H1 (cell line): ENCODE results near the gene KLHL33.

ENCODE experiments used
- EZH2 ChIP-seq: fragments of 200-600 bp; sonication (generic); IDR thresholded peaks from 2 replicates; pipeline ENCODE4 v1.7.1; 2012; ENCODE audit warnings: low read depth, mild to moderate bottlenecking, moderate library complexity, low read length, inconsistent platforms; ENCODE audit not compliant: severe bottlenecking
- JUND ChIP-seq: IDR thresholded peaks from 2 replicates; pipeline ENCODE4 v1.6.1; 2011; ENCODE audit warnings: mild to moderate bottlenecking, improper control_type of control experiment, low read length
- NRF1 ChIP-seq: IDR thresholded peaks from 2 replicates; pipeline ENCODE4 v1.6.1; 2011; ENCODE audit warnings: mild to moderate bottlenecking, low read depth, low read length, improper control_type of control experiment
- POLR2A ChIP-seq, 2 experiments: IDR thresholded peaks; 1 replicate in 1 of 2; 2 replicates in 1 of 2; pipeline ENCODE4 v1.6.1; 2011; ENCODE audit warnings: low read depth in 2 of 2, low read length in 2 of 2, mild to moderate bottlenecking in 2 of 2; ENCODE audit errors: control extremely low read depth in 1 of 2
- POLR2AphosphoS5 ChIP-seq: IDR thresholded peaks from 2 replicates; pipeline ENCODE4 v1.6.1; 2011; ENCODE audit warnings: low read depth, low read length
- RFX5 ChIP-seq: IDR thresholded peaks from 2 replicates; pipeline ENCODE4 v1.6.1; 2011; ENCODE audit warnings: low read depth, low read length, improper control_type of control experiment, borderline replicate concordance
- SRF ChIP-seq: IDR thresholded peaks from 2 replicates; pipeline ENCODE4 v1.6.1; 2011; ENCODE audit warnings: mild to moderate bottlenecking, low read depth, low read length, moderate library complexity
- ZNF274 ChIP-seq: IDR thresholded peaks from 2 replicates; pipeline ENCODE4 v1.7.0; 2012; ENCODE audit warnings: low read length, borderline replicate concordance; ENCODE audit errors: extremely low read depth
- TF ChIP-seq, protein P1 (sequence below): IDR thresholded peaks from 2 replicates; pipeline ENCODE4 v1.6.1; 2011; ENCODE audit warnings: low read length, improper control_type of control experiment
- TF ChIP-seq, protein P2 (sequence below), 3 experiments: IDR thresholded peaks; 1 replicate in 2 of 3; 2 replicates in 1 of 3; pipeline versions ENCODE4 v1.5.1 to v1.6.1; 2011; ENCODE audit warnings: low read length in 3 of 3, mild to moderate bottlenecking in 3 of 3, inconsistent platforms in 2 of 3, low read depth in 1 of 3, moderate library complexity in 1 of 3; ENCODE audit not compliant: insufficient read depth in 1 of 3; ENCODE audit errors: control extremely low read depth in 1 of 3
- TF ChIP-seq, protein P3 (sequence below): IDR thresholded peaks from 2 replicates; pipeline ENCODE4 v1.6.1; 2012; ENCODE audit warnings: inconsistent platforms
- TF ChIP-seq, protein P4 (sequence below): IDR thresholded peaks from 2 replicates; pipeline ENCODE4 v1.6.1; 2011; ENCODE audit warnings: low read depth, mild to moderate bottlenecking, low read length; ENCODE audit not compliant: insufficient read depth

DNA sequence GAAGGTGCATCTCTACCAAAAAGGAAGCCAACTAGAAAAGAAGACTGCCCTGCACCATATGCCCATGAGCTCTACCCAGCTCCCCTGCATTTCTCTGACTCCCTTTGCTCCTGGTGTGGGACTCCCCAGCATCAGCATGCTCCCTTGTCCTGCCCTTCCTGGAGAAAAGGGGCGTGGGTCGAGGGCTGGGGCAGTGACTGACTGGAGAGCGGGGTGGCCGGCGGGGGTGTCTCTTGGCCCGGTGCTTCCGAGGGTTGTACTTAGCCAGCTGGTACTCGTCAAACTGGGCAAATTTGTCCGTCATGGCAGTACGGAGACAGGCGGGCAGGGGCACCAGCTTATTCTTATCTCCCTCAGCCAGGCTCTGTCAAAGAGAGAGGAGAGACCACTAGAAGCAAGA lies 32.4 kb downstream of the KLHL33 start:
- TF ChIP-seq POLR2AphosphoS5 (no peak), RFX5 (no peak), NRF1 (no peak), SRF (no peak), POLR2A (IDR thresholded peaks at IDR 0.05; ENCODE audit: control extremely low read depth in 1 of 2, low read depth in 2 of 2, low read length in 2 of 2) (no peak), EZH2 (no peak), ZNF274 (no peak), JUND (no peak)
- TF ChIP-seq, protein P1, sequence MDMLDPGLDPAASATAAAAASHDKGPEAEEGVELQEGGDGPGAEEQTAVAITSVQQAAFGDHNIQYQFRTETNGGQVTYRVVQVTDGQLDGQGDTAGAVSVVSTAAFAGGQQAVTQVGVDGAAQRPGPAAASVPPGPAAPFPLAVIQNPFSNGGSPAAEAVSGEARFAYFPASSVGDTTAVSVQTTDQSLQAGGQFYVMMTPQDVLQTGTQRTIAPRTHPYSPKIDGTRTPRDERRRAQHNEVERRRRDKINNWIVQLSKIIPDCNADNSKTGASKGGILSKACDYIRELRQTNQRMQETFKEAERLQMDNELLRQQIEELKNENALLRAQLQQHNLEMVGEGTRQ, result no peak
- TF ChIP-seq, protein P2, sequence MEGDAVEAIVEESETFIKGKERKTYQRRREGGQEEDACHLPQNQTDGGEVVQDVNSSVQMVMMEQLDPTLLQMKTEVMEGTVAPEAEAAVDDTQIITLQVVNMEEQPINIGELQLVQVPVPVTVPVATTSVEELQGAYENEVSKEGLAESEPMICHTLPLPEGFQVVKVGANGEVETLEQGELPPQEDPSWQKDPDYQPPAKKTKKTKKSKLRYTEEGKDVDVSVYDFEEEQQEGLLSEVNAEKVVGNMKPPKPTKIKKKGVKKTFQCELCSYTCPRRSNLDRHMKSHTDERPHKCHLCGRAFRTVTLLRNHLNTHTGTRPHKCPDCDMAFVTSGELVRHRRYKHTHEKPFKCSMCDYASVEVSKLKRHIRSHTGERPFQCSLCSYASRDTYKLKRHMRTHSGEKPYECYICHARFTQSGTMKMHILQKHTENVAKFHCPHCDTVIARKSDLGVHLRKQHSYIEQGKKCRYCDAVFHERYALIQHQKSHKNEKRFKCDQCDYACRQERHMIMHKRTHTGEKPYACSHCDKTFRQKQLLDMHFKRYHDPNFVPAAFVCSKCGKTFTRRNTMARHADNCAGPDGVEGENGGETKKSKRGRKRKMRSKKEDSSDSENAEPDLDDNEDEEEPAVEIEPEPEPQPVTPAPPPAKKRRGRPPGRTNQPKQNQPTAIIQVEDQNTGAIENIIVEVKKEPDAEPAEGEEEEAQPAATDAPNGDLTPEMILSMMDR (IDR thresholded peaks at IDR 0.05; ENCODE audit: control extremely low read depth in 1 of 3, insufficient read depth in 1 of 3, low read depth in 1 of 3, low read length in 3 of 3), result no peak
- TF ChIP-seq, protein P3, sequence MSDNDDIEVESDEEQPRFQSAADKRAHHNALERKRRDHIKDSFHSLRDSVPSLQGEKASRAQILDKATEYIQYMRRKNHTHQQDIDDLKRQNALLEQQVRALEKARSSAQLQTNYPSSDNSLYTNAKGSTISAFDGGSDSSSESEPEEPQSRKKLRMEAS, result no peak
- TF ChIP-seq, protein P4, sequence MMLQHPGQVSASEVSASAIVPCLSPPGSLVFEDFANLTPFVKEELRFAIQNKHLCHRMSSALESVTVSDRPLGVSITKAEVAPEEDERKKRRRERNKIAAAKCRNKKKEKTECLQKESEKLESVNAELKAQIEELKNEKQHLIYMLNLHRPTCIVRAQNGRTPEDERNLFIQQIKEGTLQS, result no peak
